Fibroblast of skin of right quadriceps (primary cell): ENCODE data around the gene PROS1.
"Not testable (repeated sequence)": the region's sequence is repeated elsewhere in the genome, so short reads cannot be mapped to it uniquely, and the experiment has no call there.

Experiments
- DNase-seq: peaks from one replicate; pipeline ENCODE4 v3.0.0-alpha.2; 2013

PROS1 gene

GRCh38 chr3:93969443-93969842 lies 4.3 kb downstream of the PROS1 start:
- DNase-seq, result peak; percentile 15

- DNase-seq, result not testable (repeated sequence)
Observed at GRCh38 chr3:93965106-93965505, 8.6 kb downstream of the PROS1 start.

GRCh38 chr3:93962798-93963197 lies 10.9 kb downstream of the PROS1 start:
- no peak for DNase-seq

GRCh38 chr3:93961489-93961888 lies 12.2 kb downstream of the PROS1 start:
- DNase-seq, result no peak

GRCh38 chr3:93961026-93961425 lies 12.7 kb downstream of the PROS1 start:
- DNase-seq, result no peak

- DNase-seq, result not testable (repeated sequence)
Observed at GRCh38 chr3:93949958-93950357, 23.7 kb downstream of the PROS1 start.

GRCh38 chr3:93937485-93937884 lies 36.2 kb downstream of the PROS1 start:
- not testable (repeated sequence) for DNase-seq

- DNase-seq, result no peak
Observed at GRCh38 chr3:93936549-93936948, 37.1 kb downstream of the PROS1 start.

- DNase-seq, result no peak
Observed at GRCh38 chr3:93934366-93935046, 39.2 kb downstream of the PROS1 start.

GRCh38 chr3:93931597-93932229 lies 42.0 kb downstream of the PROS1 start:
- no peak for DNase-seq

- DNase-seq, result no peak
Observed at GRCh38 chr3:93930041-93930440, 43.7 kb downstream of the PROS1 start.

GRCh38 chr3:93926789-93927188 lies 46.9 kb downstream of the PROS1 start:
- no peak for DNase-seq

- no peak for DNase-seq
Observed at GRCh38 chr3:93924491-93924890, 49.2 kb downstream of the PROS1 start.

GRCh38 chr3:93923006-93923405 lies 50.7 kb downstream of the PROS1 start:
- DNase-seq, result no peak

GRCh38 chr3:93917546-93918029 lies 56.1 kb downstream of the PROS1 start:
- not testable (repeated sequence) for DNase-seq

GRCh38 chr3:93913623-93914022 lies 60.1 kb downstream of the PROS1 start:
- DNase-seq, result not testable (repeated sequence)

GRCh38 chr3:93911206-93911605 lies 62.5 kb downstream of the PROS1 start:
- no peak for DNase-seq

GRCh38 chr3:93910097-93910496 lies 63.6 kb downstream of the PROS1 start:
- no peak for DNase-seq

GRCh38 chr3:93907132-93907531 lies 66.6 kb downstream of the PROS1 start:
- no peak for DNase-seq

GRCh38 chr3:93906245-93906644 lies 67.5 kb downstream of the PROS1 start:
- DNase-seq, result no peak

GRCh38 chr3:93904568-93904967 lies 69.1 kb downstream of the PROS1 start:
- no peak for DNase-seq

- DNase-seq, result not testable (repeated sequence)
Observed at GRCh38 chr3:93878250-93879017, 95.3 kb downstream of the PROS1 start.

GRCh38 chr3:93877427-93877826 lies 96.3 kb downstream of the PROS1 start:
- not testable (repeated sequence) for DNase-seq

- not testable (repeated sequence) for DNase-seq
Observed at GRCh38 chr3:93873412-93873811, 100.3 kb downstream of the PROS1 start.
